Activated CD8-positive, alpha-beta T cell treated with anti-CD3 and anti-CD28 coated beads for 36 hours (primary cell): ENCODE data around the gene RNU6-1. TPM values are rescaled to one million over a fixed set of nuclear protein-coding genes. Genes with fewer than 3 reads are reported as not detected.

Source experiments
- ATAC-seq: fragments of 200-7000 bp; cut with Tn5 transposase; one replicate; pipeline ENCODE4 v1.10.0; 2021; ENCODE audit warnings: mild to moderate bottlenecking, moderate library complexity
- CTCF ChIA-PET: fragments of 350-600 bp; sonication (Branson Sonifier 250); formaldehyde crosslinking; loops from one replicate; lab custom pipeline; 2021; ENCODE audit warnings: antibody characterized with exemption; lab: Charles Lee
- POLR2A ChIA-PET: fragments of 350-600 bp; sonication (Branson Sonifier 250); formaldehyde crosslinking; loops from one replicate; lab custom pipeline; 2021; ENCODE audit warnings: antibody characterized with exemption; lab: Charles Lee
- DNase-seq: peaks from one replicate; pipeline ENCODE4 v3.0.0-alpha.2; 2020
- H3K27ac Mint-ChIP-seq: one replicate; pipeline ENCODE4 v1.8.0; 2021; ENCODE audit warnings: mild to moderate bottlenecking, mixed read lengths
- H3K27me3 Mint-ChIP-seq: one replicate; pipeline ENCODE4 v1.8.0; 2021; ENCODE audit warnings: mixed read lengths
- H3K36me3 Mint-ChIP-seq: one replicate; pipeline ENCODE4 v1.8.0; 2021; ENCODE audit warnings: low read depth, mixed read lengths
- H3K4me1 Mint-ChIP-seq: one replicate; pipeline ENCODE4 v1.8.0; 2021; ENCODE audit warnings: low read depth, mixed read lengths
- H3K4me3 Mint-ChIP-seq: one replicate; pipeline ENCODE4 v1.8.0; 2021; ENCODE audit warnings: mild to moderate bottlenecking, moderate library complexity, mixed read lengths
- H3K9me3 Mint-ChIP-seq: one replicate; pipeline ENCODE4 v1.8.0; 2021; ENCODE audit warnings: mixed read lengths
- intact Hi-C: fragments of 100-400 bp; cut with micrococcal nuclease; formaldehyde crosslinking; loops from one replicate; pipeline ENCODE4 v1.10.0; 2022
- total RNA-seq, 2 experiments: library from RNA; stranded (reverse); gene quantifications; one replicate each; pipeline ENCODE4 v1.2.3, GENCODE V29; 2021
- TF ChIP-seq, protein P1 (sequence below): fragments of 200-600 bp; IDR thresholded peaks from one replicate; pipeline ENCODE4 v1.8.0; 2022; ENCODE audit warnings: antibody characterized with exemption, mild to moderate bottlenecking

The RNU6-1 gene
- total RNA-seq, 2 experiments from 2014 or later = not detected

DNA sequence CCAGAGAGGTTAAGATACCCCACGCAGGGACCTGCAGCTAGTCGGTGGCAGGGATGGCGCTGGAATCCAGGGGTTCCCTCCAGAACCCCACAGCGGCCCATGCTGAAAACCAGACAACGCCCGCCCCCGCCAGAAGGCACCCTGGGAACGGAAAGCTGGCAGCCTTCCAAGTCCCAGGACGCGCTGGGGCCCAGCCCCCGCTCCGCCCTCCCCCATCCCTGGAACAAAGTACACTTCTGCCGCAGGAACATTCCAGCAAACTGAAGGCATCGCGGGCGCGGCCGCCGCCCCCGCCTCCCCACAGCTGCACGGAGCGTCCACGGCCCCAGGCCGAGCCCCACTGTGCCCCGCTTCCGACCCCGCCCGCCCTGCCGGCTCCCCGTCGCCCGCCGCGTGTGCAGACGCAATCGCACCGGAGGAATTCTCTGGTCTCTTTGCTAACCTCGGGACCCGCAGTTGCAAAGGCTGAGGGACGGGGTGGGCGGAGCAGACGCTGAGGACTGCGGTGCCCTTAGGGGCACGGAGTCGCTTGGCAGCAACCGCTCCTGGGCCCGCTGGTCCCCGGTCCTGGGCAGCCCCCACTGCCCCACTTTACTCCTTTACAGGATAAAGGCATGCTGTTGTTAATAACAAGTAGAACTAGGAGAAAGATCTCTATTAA, 44.8 kb upstream of the RNU6-1 start:
- ATAC-seq (peak; percentile 75), DNase-seq (peak; percentile 60)
- Mint-ChIP-seq H3K4me1 (peaks cover 17% of the 10 kb centered on the region), H3K4me3 (peak overlapping the region; percentile 68), H3K36me3 (no peaks in the 10 kb centered on the region), H3K27ac (no peak overlapping the region), H3K27me3 (peaks cover 13% of the 10 kb centered on the region), H3K9me3 (peaks cover 3% of the 10 kb centered on the region)
- CTCF ChIA-PET = interaction anchor here (0.6 kb wide), 1 partner anchor 428 kb away, joined by 3 read pairs; no protein-coding TSS in a partner anchor
- intact Hi-C loops = no loop called here
- TF ChIP-seq, protein P1, sequence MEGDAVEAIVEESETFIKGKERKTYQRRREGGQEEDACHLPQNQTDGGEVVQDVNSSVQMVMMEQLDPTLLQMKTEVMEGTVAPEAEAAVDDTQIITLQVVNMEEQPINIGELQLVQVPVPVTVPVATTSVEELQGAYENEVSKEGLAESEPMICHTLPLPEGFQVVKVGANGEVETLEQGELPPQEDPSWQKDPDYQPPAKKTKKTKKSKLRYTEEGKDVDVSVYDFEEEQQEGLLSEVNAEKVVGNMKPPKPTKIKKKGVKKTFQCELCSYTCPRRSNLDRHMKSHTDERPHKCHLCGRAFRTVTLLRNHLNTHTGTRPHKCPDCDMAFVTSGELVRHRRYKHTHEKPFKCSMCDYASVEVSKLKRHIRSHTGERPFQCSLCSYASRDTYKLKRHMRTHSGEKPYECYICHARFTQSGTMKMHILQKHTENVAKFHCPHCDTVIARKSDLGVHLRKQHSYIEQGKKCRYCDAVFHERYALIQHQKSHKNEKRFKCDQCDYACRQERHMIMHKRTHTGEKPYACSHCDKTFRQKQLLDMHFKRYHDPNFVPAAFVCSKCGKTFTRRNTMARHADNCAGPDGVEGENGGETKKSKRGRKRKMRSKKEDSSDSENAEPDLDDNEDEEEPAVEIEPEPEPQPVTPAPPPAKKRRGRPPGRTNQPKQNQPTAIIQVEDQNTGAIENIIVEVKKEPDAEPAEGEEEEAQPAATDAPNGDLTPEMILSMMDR = no peak
- POLR2A ChIA-PET = no interaction called here

DNA sequence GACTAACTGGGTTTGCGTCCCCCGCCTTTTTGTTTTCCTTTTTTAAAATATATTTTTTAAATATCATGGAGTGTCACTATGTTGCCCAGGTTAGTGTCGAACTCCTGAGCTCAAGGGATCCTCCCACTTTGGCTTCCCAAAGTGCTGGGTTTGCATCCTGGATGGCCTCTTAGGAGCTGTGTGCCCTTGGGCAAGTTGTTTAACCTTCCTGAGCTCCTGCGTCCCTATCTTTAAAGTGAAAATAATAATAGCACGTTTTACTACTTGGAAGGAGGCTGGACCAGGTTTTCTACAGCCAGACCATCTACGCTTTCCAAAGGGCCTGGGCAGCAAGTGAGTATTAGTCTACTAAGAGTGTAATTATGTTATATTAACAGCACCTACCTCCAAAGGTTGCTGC, 44.2 kb upstream of the RNU6-1 start:
- Mint-ChIP-seq H3K4me1 (peaks cover 14% of the 10 kb centered on the region), H3K27ac (no peak overlapping the region), H3K27me3 (peaks cover 12% of the 10 kb centered on the region), H3K9me3 (no peaks in the 10 kb centered on the region), H3K4me3 (peak overlapping the region; percentile 68), H3K36me3 (no peaks in the 10 kb centered on the region)
- ChIA-PET POLR2A (no interaction called here), CTCF (interaction anchor here (1.2 kb wide), 1 partner anchor 20 kb away, joined by 3 read pairs; no protein-coding TSS in a partner anchor)
- intact Hi-C loops = no loop called here
- DNase-seq = no peak
- TF ChIP-seq, protein P1 = no peak
- no peak for ATAC-seq

DNA sequence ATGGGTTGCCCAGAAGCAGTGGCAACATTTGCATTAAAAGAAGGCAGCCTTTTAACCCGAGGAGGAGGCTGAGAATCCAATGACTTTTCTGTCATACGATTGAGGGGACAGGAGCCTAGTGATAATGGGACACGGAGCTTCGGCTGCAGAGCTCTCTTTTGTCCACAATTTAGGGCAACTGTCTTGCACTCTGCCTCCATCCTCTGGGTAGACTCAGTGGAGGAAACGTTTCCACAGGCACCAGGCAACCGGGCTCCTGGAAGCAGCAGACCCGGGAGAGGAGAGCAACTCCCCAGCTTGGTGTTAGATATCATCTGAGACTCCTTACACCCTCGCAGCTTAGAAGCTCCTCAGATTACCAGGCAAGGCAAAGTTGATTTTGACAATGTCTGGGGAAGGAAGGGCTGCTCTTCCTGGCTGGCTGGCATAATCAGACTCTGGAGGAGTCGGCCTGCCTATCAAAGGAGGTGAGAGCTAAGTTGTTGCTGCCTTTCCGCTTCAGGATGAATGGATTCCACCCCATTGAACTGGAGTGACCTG, 43.5 kb upstream of the RNU6-1 start:
- Mint-ChIP-seq H3K9me3 (no peaks in the 10 kb centered on the region), H3K27ac (no peak overlapping the region), H3K27me3 (peaks cover 9% of the 10 kb centered on the region), H3K4me1 (peaks cover 14% of the 10 kb centered on the region), H3K4me3 (no peak overlapping the region), H3K36me3 (no peaks in the 10 kb centered on the region)
- no peak for DNase-seq
- intact Hi-C loops = no loop called here
- no peak for ATAC-seq
- CTCF ChIA-PET = interaction anchor here (0.9 to 1.2 kb wide), 2 partner anchors 19 to 270 kb away, joined by 3 read pairs; no protein-coding TSS in a partner anchor
- TF ChIP-seq, protein P1 = no peak
- POLR2A ChIA-PET = interaction anchor here (1.3 kb wide), 1 partner anchor 9 kb away, joined by 3 read pairs; no protein-coding TSS in a partner anchor

DNA sequence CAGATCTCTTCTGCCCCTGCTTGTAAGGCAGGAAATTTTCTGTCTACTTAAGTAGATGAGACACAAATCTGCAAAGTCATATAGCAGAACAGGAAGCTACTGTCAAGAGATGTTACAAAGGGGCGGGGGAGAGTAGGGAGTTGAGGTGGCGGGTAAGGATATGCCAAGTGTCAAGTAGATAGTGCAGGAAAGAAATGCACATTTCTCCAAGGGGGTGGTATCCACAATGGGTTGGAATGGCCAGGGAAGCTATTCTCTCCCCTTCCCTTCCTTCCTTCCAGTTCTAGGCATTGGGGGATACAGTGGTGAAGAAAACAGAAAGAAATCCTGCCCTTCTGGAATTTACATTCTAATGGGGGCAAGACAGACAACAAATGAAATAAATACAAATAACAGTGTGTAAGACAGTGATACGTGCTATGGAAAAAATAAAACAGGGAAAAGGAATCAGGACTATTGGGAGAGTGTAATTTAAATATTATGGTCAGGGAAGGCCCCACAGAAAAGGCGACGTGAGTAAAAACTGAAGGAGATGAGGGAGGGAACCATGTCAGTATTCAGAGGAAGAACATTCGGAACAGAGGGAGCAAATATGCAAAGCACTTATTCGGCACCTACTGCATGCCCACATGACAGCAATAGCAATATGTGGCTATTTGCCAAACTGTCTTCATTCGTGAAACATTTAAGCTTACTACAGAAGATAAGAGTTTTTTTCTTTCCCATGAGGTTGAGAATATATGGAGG, 42.8 kb upstream of the RNU6-1 start:
- TF ChIP-seq, protein P1 = no peak
- ATAC-seq (peak; percentile 74), DNase-seq (peak; percentile 34)
- CTCF ChIA-PET = interaction anchor here (0.9 to 1.2 kb wide), 2 partner anchors 19 to 270 kb away, joined by 3 read pairs; no protein-coding TSS in a partner anchor
- Mint-ChIP-seq H3K4me3 (no peak overlapping the region), H3K27me3 (peaks cover 9% of the 10 kb centered on the region), H3K9me3 (no peaks in the 10 kb centered on the region), H3K36me3 (no peaks in the 10 kb centered on the region), H3K27ac (peak overlapping the region; percentile 7), H3K4me1 (peaks cover 14% of the 10 kb centered on the region)
- POLR2A ChIA-PET = interaction anchor here (1.3 kb wide), 1 partner anchor 10 kb away, joined by 3 read pairs; no protein-coding TSS in a partner anchor
- intact Hi-C loops = no loop called here
